HepG2 (cell line): ENCODE data around the gene FGFR4. TPM values are rescaled to one million over a fixed set of nuclear protein-coding genes. Genes with fewer than 3 reads are reported as not detected.
A peak's percentile ranks its signal among the peaks of the same experiment; 100 is the strongest.

ENCODE experiments used
- ARID4A ChIP-seq: sonication (generic); formaldehyde crosslinking; IDR thresholded peaks from 2 replicates; pipeline ENCODE4 v1.5.0; 2020; ENCODE audit warnings: mild to moderate bottlenecking, missing genetic modification reagents, borderline replicate concordance
- ARNT ChIP-seq: fragments of 450-650 bp; IDR thresholded peaks from 2 replicates; pipeline ENCODE4 v1.6.1; 2017
- ELF1 ChIP-seq: sonication (generic); formaldehyde crosslinking; IDR thresholded peaks from 2 replicates; pipeline ENCODE4 v1.4.0; 2020; ENCODE audit warnings: missing genetic modification reagents
- KDM6A ChIP-seq: IDR thresholded peaks from 2 replicates; pipeline ENCODE4 v1.6.1; 2016; ENCODE audit warnings: low read depth
- MEF2D ChIP-seq: sonication (generic); formaldehyde crosslinking; IDR thresholded peaks from 2 replicates; pipeline ENCODE4 v1.5.1; 2020; ENCODE audit warnings: mild to moderate bottlenecking, missing genetic modification reagents
- MXD1 ChIP-seq: sonication (generic); formaldehyde crosslinking; IDR thresholded peaks from 2 replicates; pipeline ENCODE4 v1.4.0; 2020; ENCODE audit warnings: mild to moderate bottlenecking, missing genetic modification reagents
- PAX8 ChIP-seq: sonication (generic); formaldehyde crosslinking; IDR thresholded peaks from 2 replicates; pipeline ENCODE4 v1.8.0; 2022; ENCODE audit warnings: mild to moderate bottlenecking, missing genetic modification reagents, borderline replicate concordance
- PPARG ChIP-seq: conservative IDR thresholded peaks from 2 replicates; pipeline ENCODE4 v1.6.1; 2016; ENCODE audit warnings: missing biosample characterization, missing genetic modification reagents
- RAD21 ChIP-seq: fragments of 450-650 bp; formaldehyde crosslinking; IDR thresholded peaks from 2 replicates; pipeline ENCODE4 v1.5.0; 2020; ENCODE audit warnings: mild to moderate bottlenecking
- ZNF24 ChIP-seq: fragments of 450-650 bp; IDR thresholded peaks from 2 replicates; pipeline ENCODE4 v1.6.1; 2017; ENCODE audit warnings: antibody characterized with exemption, mild to moderate bottlenecking
- ZNF7 ChIP-seq: IDR thresholded peaks from 2 replicates; pipeline ENCODE4 v1.6.1; 2016; ENCODE audit warnings: missing biosample characterization, missing genetic modification reagents
- ZSCAN25 ChIP-seq: sonication (generic); formaldehyde crosslinking; IDR thresholded peaks from 2 replicates; pipeline ENCODE4 v1.8.0; 2022; ENCODE audit warnings: mild to moderate bottlenecking, missing genetic modification reagents
- ZSCAN29 ChIP-seq: sonication (generic); formaldehyde crosslinking; conservative IDR thresholded peaks from 2 replicates; pipeline ENCODE4 v1.4.0; 2020; ENCODE audit warnings: mild to moderate bottlenecking, missing genetic modification reagents
- polyA plus RNA-seq, 8 experiments: library from polyadenylated mRNA; depleted of rRNA in 3 of 8; stranded (reverse) in 7 of 8; unstranded in 1 of 8; fragments of >200 nt; fragmentation: Illumina TruSeq in 4 of 8; extraction: Trizol in 4 of 8; gene quantifications; 2 replicates each; pipeline versions ENCODE4 v1.2.1 to v1.2.3, GENCODE V29; 2011 to 2016; ENCODE audit warnings: low read depth in 4 of 8, missing spikeins in 1 of 8, mixed read lengths in 1 of 8; ENCODE audit not compliant: insufficient read depth in 1 of 8
- total RNA-seq, 5 experiments: library from RNA; depleted of rRNA; stranded (reverse); fragments of >200 nt; fragmentation: Illumina TruSeq; extraction: Trizol; gene quantifications; 2 replicates each; pipeline ENCODE4 v1.2.3, GENCODE V29; 2016; ENCODE audit warnings: low read depth in 1 of 5
- TF ChIP-seq, protein P1 (sequence below): sonication (generic); formaldehyde crosslinking; IDR thresholded peaks from 2 replicates; pipeline ENCODE4 v1.8.0; 2022; ENCODE audit warnings: missing genetic modification reagents, mild to moderate bottlenecking, inconsistent platforms, borderline replicate concordance
- TF ChIP-seq, protein P2 (sequence below): sonication (generic); formaldehyde crosslinking; IDR thresholded peaks from 2 replicates; pipeline ENCODE4 v1.4.0; 2020; ENCODE audit warnings: missing genetic modification reagents
- TF ChIP-seq, protein P3 (sequence below): sonication (generic); formaldehyde crosslinking; IDR thresholded peaks from 2 replicates; pipeline ENCODE4 v1.5.1; 2020; ENCODE audit warnings: missing genetic modification reagents, mild to moderate bottlenecking, borderline replicate concordance
- TF ChIP-seq, protein P4 (sequence below): sonication (generic); formaldehyde crosslinking; IDR thresholded peaks from 2 replicates; pipeline ENCODE4 v1.8.1; 2023; ENCODE audit warnings: mild to moderate bottlenecking, missing genetic modification reagents, borderline replicate concordance
- TF ChIP-seq, protein P5 (sequence below): sonication (generic); formaldehyde crosslinking; IDR thresholded peaks from 2 replicates; pipeline ENCODE4 v1.5.0; 2020; ENCODE audit warnings: mild to moderate bottlenecking, missing genetic modification reagents, borderline replicate concordance

The FGFR4 gene
- total and polyA plus RNA-seq, 2 of the 13 experiments (the other 11 are each of a cell fraction or from before 2014, with no cell fraction given), result 129 to 219 TPM

GRCh38 chr5:177111720-177112394 lies 25.1 kb downstream of the FGFR4 start (continued):
- TF ChIP-seq KDM6A (CRISPR knock-in tag), result no peak
- TF ChIP-seq MEF2D (CRISPR knock-in tag), result no peak
- no peak for TF ChIP-seq ZNF7 (CRISPR knock-in tag)
- no peak for TF ChIP-seq ARID4A (CRISPR knock-in tag)
- no peak for TF ChIP-seq PAX8 (CRISPR knock-in tag)
- TF ChIP-seq, protein P1, sequence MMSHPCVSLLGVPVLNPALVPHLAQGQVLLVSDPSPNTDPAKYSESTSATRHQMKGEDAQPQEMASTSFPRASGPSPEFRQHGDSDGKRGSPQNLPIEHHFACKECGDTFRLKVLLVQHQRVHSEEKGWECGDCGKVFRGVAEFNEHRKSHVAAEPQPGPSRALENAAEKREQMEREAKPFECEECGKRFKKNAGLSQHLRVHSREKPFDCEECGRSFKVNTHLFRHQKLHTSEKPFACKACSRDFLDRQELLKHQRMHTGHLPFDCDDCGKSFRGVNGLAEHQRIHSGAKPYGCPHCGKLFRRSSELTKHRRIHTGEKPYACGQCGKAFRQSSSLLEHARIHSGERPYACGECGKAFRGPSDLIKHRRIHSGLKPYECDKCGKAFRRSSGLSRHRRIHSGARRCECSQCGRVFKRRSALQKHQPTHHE (CRISPR knock-in tag), result no peak
- no peak for TF ChIP-seq ZSCAN25
- TF ChIP-seq ZNF24, result no peak
- TF ChIP-seq, protein P2, sequence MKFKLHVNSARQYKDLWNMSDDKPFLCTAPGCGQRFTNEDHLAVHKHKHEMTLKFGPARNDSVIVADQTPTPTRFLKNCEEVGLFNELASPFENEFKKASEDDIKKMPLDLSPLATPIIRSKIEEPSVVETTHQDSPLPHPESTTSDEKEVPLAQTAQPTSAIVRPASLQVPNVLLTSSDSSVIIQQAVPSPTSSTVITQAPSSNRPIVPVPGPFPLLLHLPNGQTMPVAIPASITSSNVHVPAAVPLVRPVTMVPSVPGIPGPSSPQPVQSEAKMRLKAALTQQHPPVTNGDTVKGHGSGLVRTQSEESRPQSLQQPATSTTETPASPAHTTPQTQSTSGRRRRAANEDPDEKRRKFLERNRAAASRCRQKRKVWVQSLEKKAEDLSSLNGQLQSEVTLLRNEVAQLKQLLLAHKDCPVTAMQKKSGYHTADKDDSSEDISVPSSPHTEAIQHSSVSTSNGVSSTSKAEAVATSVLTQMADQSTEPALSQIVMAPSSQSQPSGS (CRISPR knock-in tag), result no peak
- TF ChIP-seq, protein P3, sequence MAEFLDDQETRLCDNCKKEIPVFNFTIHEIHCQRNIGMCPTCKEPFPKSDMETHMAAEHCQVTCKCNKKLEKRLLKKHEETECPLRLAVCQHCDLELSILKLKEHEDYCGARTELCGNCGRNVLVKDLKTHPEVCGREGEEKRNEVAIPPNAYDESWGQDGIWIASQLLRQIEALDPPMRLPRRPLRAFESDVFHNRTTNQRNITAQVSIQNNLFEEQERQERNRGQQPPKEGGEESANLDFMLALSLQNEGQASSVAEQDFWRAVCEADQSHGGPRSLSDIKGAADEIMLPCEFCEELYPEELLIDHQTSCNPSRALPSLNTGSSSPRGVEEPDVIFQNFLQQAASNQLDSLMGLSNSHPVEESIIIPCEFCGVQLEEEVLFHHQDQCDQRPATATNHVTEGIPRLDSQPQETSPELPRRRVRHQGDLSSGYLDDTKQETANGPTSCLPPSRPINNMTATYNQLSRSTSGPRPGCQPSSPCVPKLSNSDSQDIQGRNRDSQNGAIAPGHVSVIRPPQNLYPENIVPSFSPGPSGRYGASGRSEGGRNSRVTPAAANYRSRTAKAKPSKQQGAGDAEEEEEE (CRISPR knock-in tag), result 0 out of 2 replicates have a peak, but pooled peaks have one; percentile 63
- no peak for TF ChIP-seq ZSCAN29
- TF ChIP-seq MXD1 (CRISPR knock-in tag), result no peak
- peak; percentile 93 for TF ChIP-seq RAD21 (CRISPR knock-in tag)
- TF ChIP-seq, protein P4, sequence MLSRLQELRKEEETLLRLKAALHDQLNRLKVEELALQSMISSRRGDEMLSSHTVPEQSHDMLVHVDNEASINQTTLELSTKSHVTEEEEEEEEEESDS (CRISPR knock-in tag), result no peak
- no peak for TF ChIP-seq ARNT
- TF ChIP-seq PPARG (CRISPR knock-in tag), result no peak
- TF ChIP-seq ELF1 (CRISPR knock-in tag), result peak; percentile 27; the same call in 1 of the 2 replicates
- TF ChIP-seq, protein P5, sequence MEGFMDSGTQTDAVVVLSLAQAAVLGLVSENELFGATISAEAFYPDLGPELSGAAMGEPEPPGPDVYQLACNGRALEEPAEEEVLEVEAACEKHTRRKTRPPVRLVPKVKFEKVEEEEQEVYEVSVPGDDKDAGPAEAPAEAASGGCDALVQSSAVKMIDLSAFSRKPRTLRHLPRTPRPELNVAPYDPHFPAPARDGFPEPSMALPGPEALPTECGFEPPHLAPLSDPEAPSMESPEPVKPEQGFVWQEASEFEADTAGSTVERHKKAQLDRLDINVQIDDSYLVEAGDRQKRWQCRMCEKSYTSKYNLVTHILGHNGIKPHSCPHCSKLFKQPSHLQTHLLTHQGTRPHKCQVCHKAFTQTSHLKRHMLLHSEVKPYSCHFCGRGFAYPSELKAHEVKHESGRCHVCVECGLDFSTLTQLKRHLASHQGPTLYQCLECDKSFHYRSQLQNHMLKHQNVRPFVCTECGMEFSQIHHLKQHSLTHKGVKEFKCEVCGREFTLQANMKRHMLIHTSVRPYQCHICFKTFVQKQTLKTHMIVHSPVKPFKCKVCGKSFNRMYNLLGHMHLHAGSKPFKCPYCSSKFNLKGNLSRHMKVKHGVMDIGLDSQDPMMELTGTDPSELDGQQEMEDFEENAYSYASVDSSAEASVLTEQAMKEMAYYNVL (CRISPR knock-in tag), result peak; percentile 54; the same call in 1 of the 2 replicates
